PC-3 (cell line): Measurements from ENCODE around the gene HNRNPH1. TPM values are rescaled to one million over a fixed set of nuclear protein-coding genes. Genes with fewer than 3 reads are reported as not detected.
"Not testable (repeated sequence)": the region's sequence is repeated elsewhere in the genome, so short reads cannot be mapped to it uniquely, and the experiment has no call there.

Experiments used
- ATAC-seq: fragments of 200-7000 bp; cut with Tn5 transposase; 2 replicates; pipeline ENCODE4 v1.9.1; 2020; ENCODE audit warnings: mild to moderate bottlenecking, moderate library complexity
- BruUV-seq: library from RNA; stranded (reverse); fragments of 400-500 nt; replicated peaks from 2 replicates; lab custom pipeline; 2021; lab: Mats Ljungman, UMichigan
- CTCF ChIA-PET: fragments of 300-600 bp; sonication (Branson Sonifier 250); formaldehyde crosslinking; loops from one replicate; lab custom pipeline; 2022; ENCODE audit warnings: antibody characterized with exemption; lab: Charles Lee
- POLR2A ChIA-PET: fragments of 300-600 bp; sonication (Branson Sonifier 250); formaldehyde crosslinking; loops from one replicate; lab custom pipeline; 2022; ENCODE audit warnings: antibody characterized with exemption; ENCODE audit not compliant: unreplicated experiment; lab: Charles Lee
- DNase-seq: peaks from one replicate; pipeline ENCODE4 v3.0.0-alpha.2; 2015
- H2AFZ ChIP-seq: fragments of 300-600 bp; sonication (generic); 2 replicates; pipeline ENCODE4 v1.6.0; 2016; ENCODE audit warnings: antibody characterized with exemption, low read length
- H3F3A ChIP-seq: fragments of 300-600 bp; sonication (generic); one replicate; pipeline ENCODE4 v1.6.0; 2017; ENCODE audit warnings: antibody characterized with exemption, low read length, control low read depth, mild to moderate bottlenecking; ENCODE audit not compliant: unreplicated experiment
- H3K27ac ChIP-seq: fragments of 300-600 bp; sonication (generic); 2 replicates; pipeline ENCODE4 v1.5.1; 2016; ENCODE audit warnings: mild to moderate bottlenecking, low read length
- H3K27me3 ChIP-seq: fragments of 300-600 bp; sonication (generic); 2 replicates; pipeline ENCODE4 v1.6.1; 2016; ENCODE audit warnings: low read length, mixed read lengths
- H3K36me3 ChIP-seq: fragments of 300-600 bp; sonication (generic); 2 replicates; pipeline ENCODE4 v1.6.1; 2016; ENCODE audit warnings: low read depth, mixed run types, low read length, mixed read lengths
- H3K4me1 ChIP-seq: fragments of 300-600 bp; sonication (generic); 2 replicates; pipeline ENCODE4 v1.5.1; 2016; ENCODE audit warnings: low read length; ENCODE audit not compliant: insufficient read depth
- H3K4me2 ChIP-seq: fragments of 300-600 bp; sonication (generic); 2 replicates; pipeline ENCODE4 v1.6.0; 2016; ENCODE audit warnings: low read length
- H3K4me3 ChIP-seq: fragments of 300-600 bp; sonication (generic); 2 replicates; pipeline ENCODE4 v1.5.1; 2016; ENCODE audit warnings: mild to moderate bottlenecking, low read length, mixed read lengths
- H3K79me2 ChIP-seq: fragments of 300-600 bp; sonication (generic); 2 replicates; pipeline ENCODE4 v1.6.1; 2017; ENCODE audit warnings: low read length, mixed read lengths
- H3K9ac ChIP-seq: fragments of 300-600 bp; sonication (generic); 2 replicates; pipeline ENCODE4 v1.6.0; 2016; ENCODE audit warnings: mild to moderate bottlenecking, low read length
- H3K9me2 ChIP-seq: fragments of 300-600 bp; sonication (generic); replicated peaks from 2 replicates; pipeline ENCODE4 v1.6.1; 2016; ENCODE audit warnings: mixed run types, low read length, mixed read lengths
- H3K9me3 ChIP-seq: fragments of 300-600 bp; sonication (generic); 2 replicates; pipeline ENCODE4 v1.6.1; 2016; ENCODE audit warnings: low read length, mixed read lengths
- H4K20me1 ChIP-seq: fragments of 300-600 bp; sonication (generic); 2 replicates; pipeline ENCODE4 v1.6.1; 2016; ENCODE audit warnings: low read length, mixed read lengths
- CTCF ChIP-seq: fragments of 300-600 bp; sonication (generic); conservative IDR thresholded peaks from 2 replicates; pipeline ENCODE4 v1.5.1; 2017; ENCODE audit warnings: antibody characterized with exemption, low read depth, mild to moderate bottlenecking, low read length
- EZH2 ChIP-seq: fragments of 300-600 bp; sonication (generic); IDR thresholded peaks from one replicate; pipeline ENCODE4 v1.6.1; 2017; ENCODE audit warnings: antibody characterized with exemption, mild to moderate bottlenecking, low read length; ENCODE audit not compliant: unreplicated experiment
- EZH2phosphoT487 ChIP-seq: fragments of 300-600 bp; sonication (generic); IDR thresholded peaks from 2 replicates; pipeline ENCODE4 v1.6.1; 2018; ENCODE audit warnings: mild to moderate bottlenecking, antibody characterized with exemption, low read length, borderline replicate concordance
- intact Hi-C: fragments of 100-400 bp; cut with micrococcal nuclease; formaldehyde crosslinking; loops from 2 replicates; pipeline ENCODE4 v1.9.0; 2023
- total RNA-seq: library from RNA; depleted of rRNA; stranded (reverse); fragments of >200 nt; gene quantifications from 2 replicates; pipeline ENCODE4 v1.2.3, GENCODE V29; 2014

Gene HNRNPH1
- total RNA-seq, 1 experiment from 2014 or later: 533 TPM

- H3K27me3 ChIP-seq, POLR2A ChIA-PET, H3K4me1 ChIP-seq, DNase-seq, H3K36me3 ChIP-seq, intact Hi-C loops, H3K9ac ChIP-seq, H3K27ac ChIP-seq, H2AFZ ChIP-seq, H3K4me2 ChIP-seq, H4K20me1 ChIP-seq, H3K4me3 ChIP-seq, H3K9me3 ChIP-seq, CTCF ChIA-PET, H3K79me2 ChIP-seq, H3K9me2 ChIP-seq, BruUV-seq, H3F3A ChIP-seq: not testable (repeated sequence)
- ATAC-seq: peak; percentile 88
Measured at GRCh38 chr5:179634370-179635172, 11.1 kb upstream of the HNRNPH1 start.

DNA sequence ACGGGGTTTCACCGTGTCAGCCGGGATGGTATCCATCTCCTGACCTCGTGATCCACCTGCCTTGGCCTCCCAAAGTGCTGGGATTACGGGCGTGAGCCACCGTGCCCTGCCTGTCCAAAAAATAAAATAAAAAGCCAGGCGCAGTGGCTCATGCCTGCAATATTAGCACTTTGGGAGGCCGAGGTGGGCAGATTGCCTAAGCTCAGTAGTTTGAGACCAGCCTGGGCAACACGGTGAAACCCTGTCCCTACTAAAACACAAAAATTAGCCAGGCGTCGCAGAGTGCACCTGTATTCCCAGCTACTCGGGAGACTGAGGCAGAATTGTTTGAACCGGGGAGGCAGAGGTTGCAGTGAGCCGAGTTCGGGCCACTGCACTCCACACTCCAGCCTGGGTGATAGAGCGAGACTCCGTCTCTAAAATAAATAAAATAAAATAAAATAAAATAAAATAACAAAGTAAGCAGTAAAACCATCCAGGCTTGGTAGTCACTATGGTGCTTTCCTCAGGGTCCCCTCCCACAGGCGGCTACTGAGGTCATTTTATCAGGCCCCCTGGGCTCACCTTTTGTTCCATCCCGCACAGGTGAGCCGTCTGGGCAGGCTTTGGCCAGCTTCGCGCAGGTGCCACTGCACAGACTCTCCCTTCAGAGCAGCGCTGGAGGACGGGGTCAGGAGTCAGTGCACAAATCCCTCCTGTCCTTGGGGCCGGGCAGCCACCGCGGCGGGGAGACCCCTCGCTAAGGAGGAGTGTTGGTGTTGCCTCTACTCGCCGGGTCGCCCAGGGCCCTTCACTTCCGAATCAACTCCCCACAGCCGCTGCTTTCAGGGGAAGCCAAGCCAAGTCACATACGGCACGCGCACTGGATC, 10.3 kb upstream of the HNRNPH1 start:
- H3K79me2 ChIP-seq, BruUV-seq, H3F3A ChIP-seq, intact Hi-C loops, H3K9me2 ChIP-seq, H3K4me1 ChIP-seq, H4K20me1 ChIP-seq, H3K9me3 ChIP-seq, H3K36me3 ChIP-seq, CTCF ChIA-PET, H3K27me3 ChIP-seq, H3K9ac ChIP-seq, H3K27ac ChIP-seq, DNase-seq: not testable (repeated sequence)
- peak; percentile 70 for ATAC-seq
- peak overlapping the region; percentile 78 for H3K4me2 ChIP-seq
- 0 out of 2 replicates have a peak overlapping the region, but pooled peaks have one; percentile 55 for H2AFZ ChIP-seq
- POLR2A ChIA-PET: interaction anchor here (0.8 kb wide), 1 partner anchor 1252 kb away, joined by 4 read pairs; no protein-coding TSS in a partner anchor
- peak overlapping the region; percentile 62 for H3K4me3 ChIP-seq

DNA sequence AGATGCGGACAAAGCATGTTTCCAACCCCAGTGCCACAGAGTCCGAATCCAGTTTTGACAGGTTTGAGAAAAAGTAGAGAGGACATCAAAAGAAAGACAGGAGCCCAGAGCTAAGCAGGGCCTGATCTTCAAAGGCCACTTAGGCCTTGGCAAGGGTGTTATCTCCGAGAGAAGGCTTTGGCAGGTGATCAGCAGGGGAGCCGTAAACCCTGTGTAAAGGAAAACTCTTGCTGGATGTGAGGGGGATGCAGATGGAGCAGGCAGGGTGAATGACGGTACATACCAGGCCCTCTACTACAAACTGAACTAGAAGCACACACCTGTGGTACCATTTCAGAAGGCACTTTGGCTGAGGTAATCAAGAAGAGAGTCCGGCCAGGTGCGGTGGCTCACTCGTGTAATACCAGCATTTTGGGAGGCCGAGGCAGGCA, 1.4 kb upstream of the HNRNPH1 start:
- peak overlapping the region; percentile 67; the same call in 1 of the 2 replicates for H3K27ac ChIP-seq
- ChIA-PET CTCF (no interaction called here), POLR2A (no interaction called here)
- peak overlapping the region; percentile 98; the same call in 1 of the 2 replicates for H3K4me3 ChIP-seq
- ATAC-seq: no peak
- H3K4me1 ChIP-seq: peaks cover 18% of the 10 kb centered on the region
- H4K20me1 ChIP-seq: peaks cover 27% of the 10 kb centered on the region
- no peaks in the 10 kb centered on the region for H3K9me2 ChIP-seq
- DNase-seq: no peak
- BruUV-seq: no TSS peak
- peak overlapping the region; percentile 71; the same call in 1 of the 2 replicates for H2AFZ ChIP-seq
- H3K4me2 ChIP-seq: peak overlapping the region; percentile 95
- peaks cover 27% of the 10 kb centered on the region for H3K36me3 ChIP-seq
- intact Hi-C loops: no loop called here
- H3K27me3 ChIP-seq: no peaks in the 10 kb centered on the region
- no peak overlapping the region for H3K9ac ChIP-seq
- TF ChIP-seq EZH2phosphoT487 (no peak), EZH2 (no peak), CTCF (no peak)
- H3K9me3 ChIP-seq: no peaks in the 10 kb centered on the region
- H3K79me2 ChIP-seq: peaks cover 36% of the 10 kb centered on the region
- H3F3A ChIP-seq: no peaks in the 10 kb centered on the region
